K562 (cell line): ENCODE results near the gene NKX2-2.

Experiments
- POLR3A ChIP-seq: IDR thresholded peaks from 2 replicates; pipeline ENCODE4 v1.6.1; 2011; ENCODE audit warnings: borderline replicate concordance, mild to moderate bottlenecking, moderate library complexity; ENCODE audit not compliant: insufficient read length, insufficient read depth; ENCODE audit errors: extremely low read depth
- TCF3 ChIP-seq: sonication (generic); formaldehyde crosslinking; IDR thresholded peaks from 2 replicates; pipeline ENCODE4 v1.4.0; 2020; ENCODE audit warnings: mild to moderate bottlenecking, missing genetic modification reagents
- YBX1 ChIP-seq: fragments of 450-650 bp; IDR thresholded peaks from 2 replicates; pipeline ENCODE4 v1.7.1; 2016; ENCODE audit warnings: mild to moderate bottlenecking

DNA sequence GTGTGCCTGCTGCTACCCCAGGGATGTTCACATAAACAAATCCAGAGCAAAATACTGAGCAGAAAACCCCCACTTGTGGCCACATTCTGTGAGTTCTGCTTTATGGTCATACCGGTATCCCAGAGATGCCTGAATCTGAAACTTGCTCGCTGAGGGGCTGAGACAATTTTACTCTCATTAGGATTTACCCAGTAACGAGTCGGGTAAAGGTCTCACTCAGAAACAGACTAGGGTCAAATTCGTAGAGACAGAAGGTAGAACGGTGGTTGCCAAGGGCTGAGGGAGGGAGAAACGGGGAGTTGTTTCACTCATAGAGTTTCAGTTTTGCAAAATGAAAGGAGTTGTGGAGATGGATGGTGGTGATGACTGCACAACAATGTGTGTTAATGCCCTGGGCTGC is 45.4 kb upstream of the NKX2-2 start:
- no peak for TF ChIP-seq POLR3A
- TF ChIP-seq TCF3 (CRISPR knock-in tag), result no peak
- no peak for TF ChIP-seq YBX1
